Glutamatergic neuron (in vitro differentiated cells): ENCODE measurements around the gene SLC9A8. TPM values are rescaled to one million over a fixed set of nuclear protein-coding genes. Genes with fewer than 3 reads are reported as not detected.

ENCODE experiments used
- DNase-seq: peaks from one replicate; pipeline ENCODE4 v3.0.0; 2022
- H3K27ac Mint-ChIP-seq: one replicate; pipeline ENCODE4 v1.8.0; 2020; ENCODE audit warnings: mild to moderate bottlenecking, mixed read lengths, inconsistent platforms; ENCODE audit not compliant: unreplicated experiment
- H3K27me3 Mint-ChIP-seq: one replicate; pipeline ENCODE4 v1.8.0; 2020; ENCODE audit warnings: mild to moderate bottlenecking, moderate library complexity, mixed read lengths, inconsistent platforms; ENCODE audit not compliant: unreplicated experiment
- H3K36me3 Mint-ChIP-seq: one replicate; pipeline ENCODE4 v1.8.0; 2020; ENCODE audit warnings: mild to moderate bottlenecking, mixed read lengths, inconsistent platforms; ENCODE audit not compliant: unreplicated experiment
- H3K4me1 Mint-ChIP-seq: one replicate; pipeline ENCODE4 v1.8.0; 2020; ENCODE audit warnings: mild to moderate bottlenecking, low read depth, mixed read lengths, inconsistent platforms; ENCODE audit not compliant: unreplicated experiment
- H3K4me3 Mint-ChIP-seq: one replicate; pipeline ENCODE4 v1.8.0; 2020; ENCODE audit warnings: mild to moderate bottlenecking, mixed read lengths, inconsistent platforms; ENCODE audit not compliant: unreplicated experiment
- H3K9me3 Mint-ChIP-seq: one replicate; pipeline ENCODE4 v1.8.0; 2020; ENCODE audit warnings: mild to moderate bottlenecking, moderate library complexity, mixed read lengths, inconsistent platforms; ENCODE audit not compliant: unreplicated experiment
- CTCF ChIP-seq: fragments of 200-600 bp; sonication (generic); IDR thresholded peaks from one replicate; pipeline ENCODE4 v1.5.0; 2021; ENCODE audit not compliant: partially characterized antibody, unreplicated experiment
- total RNA-seq: library from RNA; stranded (reverse); fragmentation: NEBNext Ultra II Directional; extraction: Animal tissue kit (Norgen Biotek cat#: 25700); gene quantifications from one replicate; pipeline ENCODE4 v1.2.1, GENCODE V29; 2021; ENCODE audit not compliant: unreplicated experiment

The SLC9A8 gene
- total RNA-seq, 1 donor from 2014 or later = 10.6 TPM

- Mint-ChIP-seq H3K27me3 (peaks cover 7% of the 10 kb centered on the region), H3K36me3 (peaks cover 8% of the 10 kb centered on the region), H3K27ac (no peak overlapping the region), H3K4me3 (peak overlapping the region; percentile 95), H3K4me1 (peaks cover 9% of the 10 kb centered on the region), H3K9me3 (peaks cover 5% of the 10 kb centered on the region)
- TF ChIP-seq CTCF = no peak
- no peak for DNase-seq
Observed at GRCh38 chr20:49814057-49814694, 1.5 kb downstream of the SLC9A8 start.

- no peak overlapping the region for H3K4me3 Mint-ChIP-seq
- H3K27me3 Mint-ChIP-seq = no peaks in the 10 kb centered on the region
- no peak overlapping the region for H3K27ac Mint-ChIP-seq
- no peak for DNase-seq
- H3K4me1 Mint-ChIP-seq = no peaks in the 10 kb centered on the region
- no peaks in the 10 kb centered on the region for H3K9me3 Mint-ChIP-seq
- no peak for TF ChIP-seq CTCF
- peaks cover 4% of the 10 kb centered on the region for H3K36me3 Mint-ChIP-seq
Observed at GRCh38 chr20:49818816-49819215, 6.2 kb downstream of the SLC9A8 start.

GRCh38 chr20:49819702-49820101 is 7.1 kb downstream of the SLC9A8 start:
- H3K4me1 Mint-ChIP-seq = no peaks in the 10 kb centered on the region
- H3K36me3 Mint-ChIP-seq = peaks cover 4% of the 10 kb centered on the region
- no peaks in the 10 kb centered on the region for H3K9me3 Mint-ChIP-seq
- H3K4me3 Mint-ChIP-seq = no peak overlapping the region
- DNase-seq = no peak
- H3K27me3 Mint-ChIP-seq = no peaks in the 10 kb centered on the region
- H3K27ac Mint-ChIP-seq = no peak overlapping the region
- no peak for TF ChIP-seq CTCF

GRCh38 chr20:49821381-49821780 is 8.8 kb downstream of the SLC9A8 start:
- Mint-ChIP-seq H3K4me1 (no peaks in the 10 kb centered on the region), H3K9me3 (no peaks in the 10 kb centered on the region), H3K27me3 (no peaks in the 10 kb centered on the region), H3K4me3 (no peak overlapping the region), H3K36me3 (no peaks in the 10 kb centered on the region), H3K27ac (no peak overlapping the region)
- DNase-seq = no peak
- TF ChIP-seq CTCF = no peak

GRCh38 chr20:49821870-49822331 is 9.3 kb downstream of the SLC9A8 start:
- Mint-ChIP-seq H3K27ac (no peak overlapping the region), H3K36me3 (no peaks in the 10 kb centered on the region), H3K4me1 (no peaks in the 10 kb centered on the region), H3K27me3 (no peaks in the 10 kb centered on the region), H3K4me3 (no peak overlapping the region), H3K9me3 (no peaks in the 10 kb centered on the region)
- no peak for TF ChIP-seq CTCF
- no peak for DNase-seq
